Astrocyte (in vitro differentiated cells and primary cell): ENCODE data around the gene BMPR1A. TPM values are rescaled to one million over a fixed set of nuclear protein-coding genes. Genes with fewer than 3 reads are reported as not detected.

Experiments
- DNase-seq: peaks from one replicate; pipeline ENCODE4 v3.0.0-alpha.2; 2010; ENCODE audit warnings: low read depth
- FAIRE-seq: peaks from 2 replicates; lab custom pipeline; 2011; peaks lifted over from hg19 to GRCh38; lab: Jason Lieb, UNC
- H2AFZ ChIP-seq: 2 replicates; pipeline ENCODE4 v1.6.0; 2012; ENCODE audit warnings: low read depth, low read length, inconsistent platforms
- H3K27ac ChIP-seq: 2 replicates; pipeline ENCODE4 v1.5.1; 2011; ENCODE audit warnings: low read depth, low read length, inconsistent platforms
- H3K27me3 ChIP-seq: 2 replicates; pipeline ENCODE4 v1.6.0; 2011; ENCODE audit warnings: low read length, inconsistent platforms; ENCODE audit not compliant: insufficient read depth
- H3K36me3 ChIP-seq: 2 replicates; pipeline ENCODE4 v1.5.1; 2011; ENCODE audit warnings: low read length, inconsistent platforms; ENCODE audit not compliant: insufficient read depth
- H3K4me1 ChIP-seq: 2 replicates; pipeline ENCODE4 v1.5.1; 2011; ENCODE audit warnings: low read length, inconsistent platforms; ENCODE audit not compliant: insufficient read depth
- H3K4me2 ChIP-seq: 2 replicates; pipeline ENCODE4 v1.6.0; 2012; ENCODE audit warnings: low read length, inconsistent platforms
- H3K4me3 ChIP-seq: 2 replicates; pipeline ENCODE4 v1.5.1; 2011; ENCODE audit warnings: low read depth, mild to moderate bottlenecking, low read length, inconsistent platforms; ENCODE audit not compliant: insufficient read depth
- H3K79me2 ChIP-seq: 2 replicates; pipeline ENCODE4 v1.6.0; 2012; ENCODE audit warnings: mild to moderate bottlenecking, low read length, inconsistent platforms; ENCODE audit not compliant: insufficient read depth
- H3K9ac ChIP-seq: 2 replicates; pipeline ENCODE4 v1.6.0; 2012; ENCODE audit warnings: mild to moderate bottlenecking, low read length, inconsistent platforms
- H3K9me3 ChIP-seq: 2 replicates; pipeline ENCODE4 v1.5.1; 2012; ENCODE audit warnings: low read depth, mild to moderate bottlenecking, low read length, inconsistent platforms; ENCODE audit not compliant: insufficient read depth
- H4K20me1 ChIP-seq: 2 replicates; pipeline ENCODE4 v1.6.0; 2012; ENCODE audit warnings: low read length, inconsistent platforms; ENCODE audit not compliant: insufficient read depth
- H3K27ac Mint-ChIP-seq: one replicate; pipeline ENCODE4 v1.8.0; 2021; ENCODE audit warnings: mild to moderate bottlenecking, mixed read lengths; ENCODE audit not compliant: unreplicated experiment
- H3K27me3 Mint-ChIP-seq: one replicate; pipeline ENCODE4 v1.8.0; 2021; ENCODE audit warnings: low read depth, mixed read lengths; ENCODE audit not compliant: unreplicated experiment
- H3K36me3 Mint-ChIP-seq: one replicate; pipeline ENCODE4 v1.8.0; 2021; ENCODE audit warnings: low read depth, mixed read lengths; ENCODE audit not compliant: unreplicated experiment
- H3K4me1 Mint-ChIP-seq: one replicate; pipeline ENCODE4 v1.8.0; 2021; ENCODE audit warnings: low read depth, mixed read lengths; ENCODE audit not compliant: unreplicated experiment
- H3K4me3 Mint-ChIP-seq: one replicate; pipeline ENCODE4 v1.8.0; 2021; ENCODE audit warnings: mild to moderate bottlenecking, moderate library complexity, mixed read lengths; ENCODE audit not compliant: unreplicated experiment
- H3K9me3 Mint-ChIP-seq: one replicate; pipeline ENCODE4 v1.8.0; 2021; ENCODE audit warnings: mild to moderate bottlenecking, mixed read lengths; ENCODE audit not compliant: unreplicated experiment
- EZH2 ChIP-seq: IDR thresholded peaks from 2 replicates; pipeline ENCODE4 v1.6.1; 2012; ENCODE audit warnings: mild to moderate bottlenecking, low read length, inconsistent platforms; ENCODE audit not compliant: insufficient read depth
- total RNA-seq: library from RNA; stranded (reverse); gene quantifications from 2 replicates; pipeline ENCODE4 v1.2.1, GENCODE V29; 2021
- TF ChIP-seq, protein P1 (sequence below): IDR thresholded peaks from 2 replicates; pipeline ENCODE4 v1.5.1; 2011; ENCODE audit warnings: low read depth, mild to moderate bottlenecking, inconsistent platforms, low read length, moderate library complexity; ENCODE audit not compliant: insufficient read depth

BMPR1A gene
- total RNA-seq, 1 donor from 2014 or later, result 52.2 TPM

GRCh38 chr10:86899670-86900276 is 143.4 kb downstream of the BMPR1A start:
- DNase-seq (peak; percentile 42), FAIRE-seq (no peak)
- Histone ChIP-seq H2AFZ (no peak overlapping the region), H3K27ac (no peak overlapping the region), H3K4me3 (no peak overlapping the region), H4K20me1 (peaks cover 4% of the 10 kb centered on the region), H3K9ac (no peak overlapping the region), H3K9me3 (no peaks in the 10 kb centered on the region), H3K79me2 (no peaks in the 10 kb centered on the region), H3K4me2 (peak overlapping the region; percentile 10), H3K27me3 (no peaks in the 10 kb centered on the region), H3K36me3 (peaks cover 27% of the 10 kb centered on the region), H3K4me1 (peaks cover 3% of the 10 kb centered on the region)
- Mint-ChIP-seq H3K9me3 (no peaks in the 10 kb centered on the region), H3K4me3 (no peak overlapping the region), H3K27me3 (no peaks in the 10 kb centered on the region), H3K4me1 (peaks cover 3% of the 10 kb centered on the region), H3K27ac (no peak overlapping the region), H3K36me3 (peaks cover 14% of the 10 kb centered on the region)
- TF ChIP-seq EZH2, result no peak
- TF ChIP-seq, protein P1, sequence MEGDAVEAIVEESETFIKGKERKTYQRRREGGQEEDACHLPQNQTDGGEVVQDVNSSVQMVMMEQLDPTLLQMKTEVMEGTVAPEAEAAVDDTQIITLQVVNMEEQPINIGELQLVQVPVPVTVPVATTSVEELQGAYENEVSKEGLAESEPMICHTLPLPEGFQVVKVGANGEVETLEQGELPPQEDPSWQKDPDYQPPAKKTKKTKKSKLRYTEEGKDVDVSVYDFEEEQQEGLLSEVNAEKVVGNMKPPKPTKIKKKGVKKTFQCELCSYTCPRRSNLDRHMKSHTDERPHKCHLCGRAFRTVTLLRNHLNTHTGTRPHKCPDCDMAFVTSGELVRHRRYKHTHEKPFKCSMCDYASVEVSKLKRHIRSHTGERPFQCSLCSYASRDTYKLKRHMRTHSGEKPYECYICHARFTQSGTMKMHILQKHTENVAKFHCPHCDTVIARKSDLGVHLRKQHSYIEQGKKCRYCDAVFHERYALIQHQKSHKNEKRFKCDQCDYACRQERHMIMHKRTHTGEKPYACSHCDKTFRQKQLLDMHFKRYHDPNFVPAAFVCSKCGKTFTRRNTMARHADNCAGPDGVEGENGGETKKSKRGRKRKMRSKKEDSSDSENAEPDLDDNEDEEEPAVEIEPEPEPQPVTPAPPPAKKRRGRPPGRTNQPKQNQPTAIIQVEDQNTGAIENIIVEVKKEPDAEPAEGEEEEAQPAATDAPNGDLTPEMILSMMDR, result peak; percentile 87

GRCh38 chr10:86900955-86901354 is 144.5 kb downstream of the BMPR1A start:
- Histone ChIP-seq H3K4me3 (no peak overlapping the region), H3K9ac (no peak overlapping the region), H3K36me3 (peaks cover 30% of the 10 kb centered on the region), H2AFZ (no peak overlapping the region), H3K4me1 (peaks cover 3% of the 10 kb centered on the region), H3K27ac (no peak overlapping the region), H4K20me1 (peaks cover 4% of the 10 kb centered on the region), H3K79me2 (no peaks in the 10 kb centered on the region), H3K9me3 (no peaks in the 10 kb centered on the region), H3K27me3 (no peaks in the 10 kb centered on the region), H3K4me2 (no peak overlapping the region)
- Mint-ChIP-seq H3K27me3 (no peaks in the 10 kb centered on the region), H3K36me3 (peaks cover 11% of the 10 kb centered on the region), H3K27ac (peak overlapping the region; percentile 18), H3K4me1 (peaks cover 3% of the 10 kb centered on the region), H3K4me3 (no peak overlapping the region), H3K9me3 (no peaks in the 10 kb centered on the region)
- DNase-seq (peak; percentile 42), FAIRE-seq (no peak)
- TF ChIP-seq, protein P1, result no peak
- no peak for TF ChIP-seq EZH2

DNA sequence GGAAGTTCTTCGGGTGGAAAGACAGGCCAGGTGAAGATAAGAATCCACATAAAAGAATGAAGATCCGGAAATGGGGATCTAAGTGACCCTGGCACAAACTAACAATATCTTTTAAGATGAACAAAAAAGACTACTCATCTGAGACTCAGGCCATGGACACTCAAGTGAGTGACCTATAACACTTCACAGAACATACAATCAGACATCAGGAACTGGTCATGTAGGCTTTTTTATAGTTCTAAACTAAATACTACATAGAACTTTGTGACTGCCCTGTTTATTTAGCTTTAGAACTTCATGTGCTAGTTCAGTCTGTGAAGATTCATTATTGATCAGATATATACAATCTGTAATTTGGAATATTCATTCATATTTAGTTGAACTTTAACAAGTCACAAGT is 148.2 kb downstream of the BMPR1A start:
- Histone ChIP-seq H3K36me3 (peaks cover 34% of the 10 kb centered on the region), H3K79me2 (no peaks in the 10 kb centered on the region), H3K27ac (no peak overlapping the region), H2AFZ (no peak overlapping the region), H3K9ac (no peak overlapping the region), H3K27me3 (no peaks in the 10 kb centered on the region), H3K9me3 (peaks cover 3% of the 10 kb centered on the region), H3K4me1 (no peaks in the 10 kb centered on the region), H3K4me2 (no peak overlapping the region), H4K20me1 (no peaks in the 10 kb centered on the region), H3K4me3 (no peak overlapping the region)
- no peak for DNase-seq
- no peaks in the 10 kb centered on the region for H3K4me1 Mint-ChIP-seq
- H3K27me3 Mint-ChIP-seq, result no peaks in the 10 kb centered on the region
- no peak overlapping the region for H3K4me3 Mint-ChIP-seq
- H3K27ac Mint-ChIP-seq, result no peak overlapping the region
- H3K36me3 Mint-ChIP-seq, result peaks cover 24% of the 10 kb centered on the region
- peaks cover 3% of the 10 kb centered on the region for H3K9me3 Mint-ChIP-seq
- TF ChIP-seq EZH2, result no peak
- TF ChIP-seq, protein P1, result no peak
- no peak for FAIRE-seq
